ENCODE measurements around the gene PCBP3. TPM values are rescaled to one million over a fixed set of nuclear protein-coding genes. Genes with fewer than 3 reads are reported as not detected.
A peak's percentile ranks its signal among the peaks of the same experiment; 100 is the strongest.

Gene PCBP3
- total and polyA plus RNA-seq, 4 donors: 0.36 to 1.6 (median 0.42) TPM

- 42% methylated on average over 25 of the region's 25 CpGs for WGBS
- TF ChIP-seq CTCF (IDR thresholded peaks at IDR 0.05; ENCODE audit: low read depth, low read length, missing input control) (peak; percentile 74), RAD21 (IDR thresholded peaks at IDR 0.05) (peak; percentile 79 to 87), NR2F2 (IDR thresholded peaks at IDR 0.05) (peak; percentile 23), GABPA (IDR thresholded peaks at IDR 0.05 in 1 of 2, conservative IDR thresholded peaks at IDR 0.05 in 1 of 2) (no peak)
- H3K36me3 ChIP-seq (ENCODE audit: control insufficient read depth in 4 of 4, insufficient read depth in 3 of 4, low read depth in 1 of 4, low read length in 3 of 4): no peaks in the 10 kb centered on the region
- no peak overlapping the region for H3K4me3 ChIP-seq (ENCODE audit: low read depth in 1 of 3, low read length in 3 of 3)
- no peaks in the 10 kb centered on the region for H3K9me3 ChIP-seq (ENCODE audit: control insufficient read depth in 4 of 4, low read length in 3 of 4)
- peak; percentile 66 for DNase-seq (ENCODE audit: low spot score)
- H3K9ac ChIP-seq (ENCODE audit: low read depth in 1 of 2, low read length in 2 of 2): no peak overlapping the region
- H3K27me3 ChIP-seq (ENCODE audit: control insufficient read depth in 4 of 4, insufficient read depth in 4 of 4, low read length in 3 of 4): peaks cover 0 to 7% (median under 1%) of the 10 kb centered on the region in 4 donors
- peaks cover 17 to 32% (median 23%) of the 10 kb centered on the region in 4 donors for H3K4me1 ChIP-seq (ENCODE audit: control insufficient read depth in 4 of 4, insufficient read depth in 4 of 4, low read length in 3 of 4)
- H3K27ac ChIP-seq (ENCODE audit: low read depth in 1 of 2, low read length in 2 of 2): peak overlapping the region in 1 of 2 donors; percentile 20
These were observed 327.4 kb downstream of the PCBP3 start for GRCh38 chr21:45970674-45971615.

- H3K4me1 ChIP-seq (ENCODE audit: control insufficient read depth in 4 of 4, insufficient read depth in 4 of 4, low read length in 3 of 4): peaks cover 17 to 32% (median 23%) of the 10 kb centered on the region in 4 donors
- H3K9me3 ChIP-seq (ENCODE audit: control insufficient read depth in 4 of 4, low read length in 3 of 4): no peaks in the 10 kb centered on the region
- peak overlapping the region; percentile 60 to 79 for H3K27ac ChIP-seq (ENCODE audit: low read depth in 1 of 2, low read length in 2 of 2)
- peaks cover 0 to 7% (median 2%) of the 10 kb centered on the region in 4 donors for H3K27me3 ChIP-seq (ENCODE audit: control insufficient read depth in 4 of 4, insufficient read depth in 4 of 4, low read length in 3 of 4)
- H3K9ac ChIP-seq (ENCODE audit: low read depth in 1 of 2, low read length in 2 of 2): no peak overlapping the region
- TF ChIP-seq TAF1 (conservative IDR thresholded peaks at IDR 0.05): no peak
- no peak for TF ChIP-seq EGR1 (IDR thresholded peaks at IDR 0.05; ENCODE audit: low read depth in 2 of 2)
- TF ChIP-seq RAD21 (IDR thresholded peaks at IDR 0.05): no peak
- TF ChIP-seq JUND (IDR thresholded peaks at IDR 0.05): no peak
- TF ChIP-seq CTCF (IDR thresholded peaks at IDR 0.05; ENCODE audit: low read depth, low read length, missing input control): no peak
- no peak for TF ChIP-seq FOXA1 (IDR thresholded peaks at IDR 0.05)
- no peak for TF ChIP-seq REST (IDR thresholded peaks at IDR 0.05)
- TF ChIP-seq RXRA (IDR thresholded peaks at IDR 0.05): no peak
- no peak for TF ChIP-seq ZBTB33 (IDR thresholded peaks at IDR 0.05)
- no peak for TF ChIP-seq HNF4G (IDR thresholded peaks at IDR 0.05)
- TF ChIP-seq ATF3 (IDR thresholded peaks at IDR 0.05): no peak
- no peak for TF ChIP-seq YY1 (IDR thresholded peaks at IDR 0.05)
- no peak for TF ChIP-seq GABPA (IDR thresholded peaks at IDR 0.05 in 1 of 2, conservative IDR thresholded peaks at IDR 0.05 in 1 of 2)
- no peak for TF ChIP-seq HNF4A (conservative IDR thresholded peaks at IDR 0.05)
- no peak for TF ChIP-seq FOXA2 (IDR thresholded peaks at IDR 0.05)
- TF ChIP-seq NR2F2 (IDR thresholded peaks at IDR 0.05): no peak
- TF ChIP-seq SP1 (IDR thresholded peaks at IDR 0.05): no peak
- TF ChIP-seq MAX (IDR thresholded peaks at IDR 0.05): no peak
- no peak for DNase-seq (ENCODE audit: low spot score)
- H3K36me3 ChIP-seq (ENCODE audit: control insufficient read depth in 4 of 4, insufficient read depth in 3 of 4, low read depth in 1 of 4, low read length in 3 of 4): no peaks in the 10 kb centered on the region
- no peak overlapping the region for H3K4me3 ChIP-seq (ENCODE audit: low read depth in 1 of 3, low read length in 3 of 3)
- WGBS: 78% methylated on average over 20 of the region's 20 CpGs
These were observed 328.3 kb downstream of the PCBP3 start for GRCh38 chr21:45971616-45972352.
